GF-D8 (cell line): ENCODE data around the gene PPP1R14D.

Experiments
- DNase-seq: peaks from one replicate; lab custom pipeline; 2025; lab: John Stamatoyannopoulos, UW

The PPP1R14D gene

DNA sequence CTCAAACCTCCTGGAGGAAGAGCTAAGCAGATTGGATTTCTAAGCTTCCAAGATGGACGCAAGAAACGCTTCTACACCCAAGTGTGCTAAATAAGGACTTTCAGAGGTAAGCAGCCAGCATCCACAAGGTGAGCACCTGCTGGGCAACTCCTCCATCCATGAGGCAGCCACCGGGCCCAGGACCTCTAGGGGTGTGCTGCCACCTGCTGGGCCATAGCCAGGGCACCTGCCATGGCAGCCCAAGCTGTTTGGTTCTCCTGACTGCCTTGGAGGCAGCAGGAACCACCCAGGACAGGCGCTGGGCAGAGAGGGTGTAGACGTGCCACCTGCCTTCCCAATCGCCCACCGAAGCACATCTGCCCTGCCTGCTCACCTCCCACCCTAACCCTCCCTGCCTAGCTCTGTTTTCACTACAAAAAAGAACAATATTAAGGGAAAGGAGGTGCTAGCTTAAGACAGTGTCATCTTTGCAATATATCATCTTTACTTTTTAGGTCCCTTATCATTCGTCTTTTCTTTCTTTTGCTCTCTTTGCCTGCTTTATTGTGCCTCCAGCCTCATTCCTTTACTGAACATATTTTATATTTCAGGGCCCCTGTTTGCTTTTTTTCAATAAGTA lies 45.8 kb downstream of the PPP1R14D start:
- no peak for DNase-seq

DNA sequence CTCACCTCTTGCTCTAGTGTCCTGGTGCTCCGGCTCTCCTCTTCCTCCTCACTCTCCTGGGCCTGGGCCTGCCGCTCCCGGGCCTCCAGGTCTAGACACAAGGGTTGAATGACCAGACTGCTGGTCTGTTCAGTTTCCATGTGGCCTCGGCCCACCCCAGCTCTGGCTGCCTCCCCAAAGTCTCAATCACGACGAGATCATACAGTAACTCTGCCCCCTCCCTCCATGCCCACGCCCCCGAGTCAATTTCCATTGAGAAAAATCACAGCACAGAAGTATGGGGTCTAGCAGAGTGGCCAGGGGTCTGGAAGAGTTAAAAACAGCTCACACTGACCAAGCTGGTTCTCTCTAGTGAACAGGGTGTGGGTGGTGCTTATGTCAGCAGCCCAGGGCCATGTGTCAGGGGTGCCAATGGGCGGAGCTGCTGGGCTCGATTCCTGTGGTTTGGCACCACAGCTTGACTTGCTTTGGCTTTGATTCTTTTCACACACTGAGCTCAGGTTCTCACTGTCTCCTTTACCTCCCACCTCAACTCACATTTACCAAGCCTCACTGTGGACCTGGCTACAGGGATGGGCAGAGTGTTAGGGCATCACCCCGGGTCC lies 51.9 kb downstream of the PPP1R14D start:
- DNase-seq: no peak

DNA sequence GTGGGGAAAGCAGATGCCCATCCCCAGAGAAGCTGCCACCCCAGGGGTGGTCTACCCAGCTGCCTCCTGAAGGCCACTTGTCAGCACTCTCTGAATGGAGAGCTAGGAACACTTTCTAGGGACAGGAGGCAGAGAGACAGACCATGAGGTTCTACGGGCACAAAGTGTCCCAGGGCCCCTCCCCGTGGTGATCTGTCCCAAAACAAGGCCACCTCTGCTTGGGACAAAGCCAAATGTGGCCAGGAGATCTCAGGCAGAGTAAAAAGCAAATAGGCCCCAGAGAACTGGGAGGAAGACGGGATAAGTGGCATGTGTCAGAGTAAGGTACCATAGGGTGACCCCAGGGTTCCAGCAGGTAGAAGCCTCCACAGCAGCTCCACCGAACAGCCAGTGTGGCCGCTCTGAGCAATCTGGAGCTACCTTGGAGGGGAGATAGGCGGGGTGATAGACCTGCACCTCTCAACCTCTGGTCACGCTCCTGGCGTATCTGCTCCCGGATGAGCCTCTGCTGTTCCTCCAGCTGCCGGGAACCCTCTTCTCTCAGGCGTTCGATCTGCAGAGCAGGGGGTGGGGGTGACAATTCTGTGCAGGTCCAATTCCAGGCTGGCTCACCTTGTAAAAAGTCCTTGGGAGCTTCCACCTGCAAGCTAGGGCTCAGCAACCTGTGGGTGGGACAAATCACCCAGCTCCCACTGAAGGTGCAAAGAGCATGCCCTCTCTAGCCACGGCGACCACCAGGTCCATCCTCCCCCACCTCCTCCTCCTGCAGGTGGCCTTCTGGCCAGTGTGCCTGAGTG lies 52.6 kb downstream of the PPP1R14D start:
- no peak for DNase-seq

DNA sequence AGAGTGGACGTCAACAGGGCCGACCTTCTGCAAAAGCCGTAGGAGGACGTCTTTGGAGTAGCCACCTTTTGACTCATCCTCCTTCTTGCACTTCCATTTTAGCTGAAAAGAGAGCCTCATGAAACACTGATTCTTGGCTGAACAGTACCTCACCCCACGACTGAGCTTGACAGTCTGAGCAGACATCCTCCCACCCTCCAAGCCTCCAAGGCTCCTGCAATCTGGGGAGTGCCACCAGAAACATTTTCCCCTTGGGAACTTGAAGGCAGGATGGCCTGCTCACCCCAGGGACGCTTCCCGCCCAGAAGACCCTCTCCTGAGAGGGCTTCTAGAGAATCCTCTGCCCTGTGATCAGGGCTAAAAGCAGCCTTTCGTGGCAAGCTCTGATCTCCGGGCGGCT lies 53.5 kb downstream of the PPP1R14D start:
- no peak for DNase-seq

DNA sequence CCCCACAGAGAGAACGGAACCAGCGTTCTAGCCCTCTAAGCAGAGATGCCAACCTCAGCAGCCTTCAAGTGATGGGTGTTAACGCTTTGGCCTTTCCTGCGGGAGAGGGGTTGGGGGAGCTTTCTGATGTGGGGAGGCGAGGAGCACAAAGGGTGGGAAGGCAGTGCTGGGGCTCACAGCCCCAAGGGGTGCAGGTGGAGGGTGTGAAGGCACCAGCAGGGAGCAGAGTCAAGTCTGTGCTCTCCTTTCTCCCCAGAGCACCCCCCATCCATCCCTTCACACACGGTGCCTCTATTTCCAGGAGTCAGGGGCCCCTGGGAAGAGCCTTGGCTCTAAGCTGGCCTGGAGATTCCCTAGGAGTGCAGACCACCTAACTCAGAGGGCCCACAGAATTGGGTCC lies 54.6 kb downstream of the PPP1R14D start:
- no peak for DNase-seq

DNA sequence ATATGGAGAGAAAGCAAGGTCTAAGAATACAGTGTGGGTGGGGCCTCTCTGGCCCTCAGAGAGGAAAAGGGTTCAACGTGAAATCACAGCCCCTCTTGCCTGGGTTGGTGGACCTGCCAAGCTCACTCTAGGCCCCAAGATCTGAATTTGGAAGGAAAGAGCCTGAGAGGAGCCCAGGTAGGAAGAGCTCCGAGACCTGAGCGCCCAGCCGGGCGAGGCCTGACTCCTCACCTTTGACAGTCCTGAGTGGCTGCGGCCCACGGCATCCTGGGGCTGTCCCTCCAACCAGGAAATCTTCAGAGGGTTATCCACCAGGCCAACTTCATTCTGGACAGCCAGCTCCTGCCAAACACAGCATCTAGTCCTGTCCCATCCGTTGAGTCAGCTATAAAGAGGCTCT lies 55.0 kb downstream of the PPP1R14D start:
- DNase-seq: no peak

DNA sequence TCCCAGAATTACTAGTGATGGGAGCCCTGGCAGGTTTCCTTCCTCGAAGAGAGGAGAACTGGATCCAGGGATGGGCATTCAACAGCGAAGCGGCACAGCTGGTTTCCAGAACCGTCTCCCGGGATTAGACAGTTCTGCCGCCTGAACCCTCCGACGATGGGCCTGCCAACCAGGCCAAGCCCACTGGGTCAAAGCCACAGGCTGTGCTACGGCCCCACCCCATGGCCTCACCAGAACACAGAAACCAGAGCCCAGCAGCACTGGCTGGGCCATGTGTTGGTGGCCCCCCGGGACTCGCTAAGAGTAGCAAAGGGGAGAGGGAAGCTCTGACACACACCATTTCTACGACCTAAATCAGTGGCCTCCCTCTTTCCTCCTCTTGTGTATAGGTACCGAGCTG lies 56.5 kb downstream of the PPP1R14D start:
- no peak for DNase-seq

DNA sequence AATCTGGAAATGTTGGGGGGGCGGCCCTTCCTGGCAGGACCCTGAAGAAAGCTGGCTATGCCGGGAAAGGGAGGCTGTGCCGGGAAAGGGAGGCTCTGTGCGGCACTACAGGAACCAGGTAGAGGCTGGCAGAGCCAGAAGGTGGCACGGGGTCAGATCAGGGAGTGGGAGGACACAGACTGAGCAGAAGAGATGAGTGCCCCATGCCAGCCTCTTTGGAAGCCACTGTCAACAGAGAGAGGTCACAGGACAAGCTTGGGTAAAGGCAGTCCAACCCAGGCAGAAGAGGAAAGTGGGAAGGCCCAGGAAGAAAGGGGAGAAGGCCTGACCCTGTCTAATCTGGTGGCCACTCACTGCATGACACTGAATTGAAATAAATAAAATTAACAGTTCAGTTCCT lies 57.3 kb downstream of the PPP1R14D start:
- no peak for DNase-seq

DNA sequence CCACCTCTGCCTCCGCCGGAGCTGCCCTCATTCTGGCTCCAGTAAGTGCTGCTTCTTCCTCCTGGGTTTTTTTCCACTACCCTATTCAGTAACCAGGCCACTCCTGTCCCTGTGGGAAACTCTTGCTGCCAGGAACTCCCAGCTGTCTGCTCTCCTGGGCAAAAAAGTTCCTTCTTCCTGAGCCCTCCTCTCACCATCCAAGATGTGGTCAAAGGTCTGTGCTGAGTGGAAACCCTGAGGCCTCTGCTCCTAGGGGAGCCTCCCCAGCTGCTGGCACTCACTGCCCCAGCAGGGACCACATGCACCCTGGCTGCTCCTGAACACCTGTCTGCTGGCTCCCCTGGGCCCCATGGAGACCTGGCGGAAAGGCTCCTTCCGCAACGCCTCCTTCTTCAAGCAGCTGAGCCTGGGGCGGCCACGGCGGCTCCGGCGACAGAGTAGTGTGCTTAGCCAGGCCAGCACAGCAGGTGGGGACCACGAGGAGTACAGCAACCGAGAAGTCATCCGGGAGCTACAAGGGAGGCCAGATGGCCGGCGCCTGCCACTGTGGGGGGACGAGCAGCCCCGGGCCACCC lies 58.3 kb downstream of the PPP1R14D start:
- DNase-seq: no peak

DNA sequence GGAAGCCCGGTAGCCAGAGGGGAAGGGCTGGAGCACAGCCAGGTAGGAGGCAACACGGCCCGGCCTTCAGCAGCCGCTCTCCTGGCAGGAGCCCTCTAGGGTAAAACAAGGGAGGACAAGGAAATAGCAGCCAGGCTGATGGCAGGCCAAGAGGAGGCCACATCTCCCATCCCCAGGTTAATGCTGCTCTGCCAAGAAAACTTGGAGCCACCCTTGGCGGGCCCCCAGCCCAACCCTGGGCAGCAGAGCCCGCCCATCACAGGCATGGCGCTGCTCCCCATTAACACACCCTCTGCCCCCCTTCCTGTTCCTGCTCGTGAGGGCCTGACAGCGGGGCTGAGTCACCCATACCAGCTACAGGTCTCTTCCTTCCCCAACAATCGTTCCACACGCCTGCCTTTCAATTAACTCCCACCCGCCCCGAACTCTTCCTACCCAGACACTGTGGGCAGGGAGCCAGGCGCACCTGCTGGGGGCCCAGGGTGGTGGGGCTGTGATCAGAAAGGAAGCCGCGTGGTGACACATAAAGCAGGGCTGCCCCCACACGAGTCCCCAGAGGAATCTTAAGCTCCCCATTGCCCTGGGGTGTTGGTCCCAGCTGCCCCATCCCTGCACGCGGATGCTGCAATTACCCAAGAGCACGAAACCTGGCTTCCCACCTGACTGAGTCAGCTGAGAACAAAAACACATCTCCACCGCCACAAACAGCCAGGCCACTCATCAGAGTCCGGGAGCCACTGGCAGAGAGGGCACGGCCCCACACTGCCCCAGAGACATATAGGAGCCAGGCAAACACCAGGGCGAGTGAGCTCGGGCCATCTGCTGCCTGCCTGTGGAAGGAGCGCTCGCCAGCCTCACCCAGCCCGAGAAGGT lies 59.0 kb downstream of the PPP1R14D start, which contains the start of gene C15orf62:
Gene C15orf62, plus strand, starts transcription at position 707 of the 873 bp plus-strand sequence. CDS start 516 bp downstream, outside the sequence.
- DNase-seq: peak; percentile 62

DNA sequence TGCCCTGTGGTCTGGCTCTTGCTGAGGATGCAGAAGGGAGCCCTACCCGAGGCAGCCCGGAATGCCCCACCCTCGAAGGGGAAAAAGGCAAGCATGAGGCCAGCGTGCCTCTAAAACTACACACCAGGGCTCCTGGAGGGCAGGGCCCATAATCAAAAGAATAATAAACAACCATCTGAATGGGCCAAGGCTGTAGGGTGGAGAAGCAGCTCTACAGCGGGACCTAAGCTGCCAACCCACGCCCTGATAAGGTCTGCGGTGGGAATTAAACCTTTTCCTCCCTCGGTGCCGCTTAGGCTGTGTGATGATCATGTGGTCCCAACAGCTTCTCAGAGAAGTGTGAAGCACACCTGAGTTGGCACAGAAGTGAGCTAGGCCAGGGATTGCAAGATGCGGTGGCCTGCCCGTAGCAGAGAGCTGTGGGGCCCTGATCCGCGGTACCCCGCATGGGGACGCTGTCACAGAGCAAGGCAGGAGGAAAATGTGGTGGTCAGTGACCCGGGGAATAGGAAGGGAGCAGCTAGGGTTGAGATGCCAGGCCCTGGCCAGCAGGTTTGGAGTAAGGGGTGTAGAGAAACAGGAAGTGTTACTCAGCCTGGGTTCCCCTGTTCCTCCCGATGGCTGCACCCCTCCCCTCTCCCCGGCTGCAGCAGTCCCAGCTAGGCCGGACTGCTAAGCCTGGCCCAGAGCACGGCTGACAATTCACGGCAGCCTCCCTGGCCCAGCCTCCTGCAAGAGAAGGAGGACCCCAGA lies 59.8 kb downstream of the PPP1R14D start:
- DNase-seq: no peak

DNA sequence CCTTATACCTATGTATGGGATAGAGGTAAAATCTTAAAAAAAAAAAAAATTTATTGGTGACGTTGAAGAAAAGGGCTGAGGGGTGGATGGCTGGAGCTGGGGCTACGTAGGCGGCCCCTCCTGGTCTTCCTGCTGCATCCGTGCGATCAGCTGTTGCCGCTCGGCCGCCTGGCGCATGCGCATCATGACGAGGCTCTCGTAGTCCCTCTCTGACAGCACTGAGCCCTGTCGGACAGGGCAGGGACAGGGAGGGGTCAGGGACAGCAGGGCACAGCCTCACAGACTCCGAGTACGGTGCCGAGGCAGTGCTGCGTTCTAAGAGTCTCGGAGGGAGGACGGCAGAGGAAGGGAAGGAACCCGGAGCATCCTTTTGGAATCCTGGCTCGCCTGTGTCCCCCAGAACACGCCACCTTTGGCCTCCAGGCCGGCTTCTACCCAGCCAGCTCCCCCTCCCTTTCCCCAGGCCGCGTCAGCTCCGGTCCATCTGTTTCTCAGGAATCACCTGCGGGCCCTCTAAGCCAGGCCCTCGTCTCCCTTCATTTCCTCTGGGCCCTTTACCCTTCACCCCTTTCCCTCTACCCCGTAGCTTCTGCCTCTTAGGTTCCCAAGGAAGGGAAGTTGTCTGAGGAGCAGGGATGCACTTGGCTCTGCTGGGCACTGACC lies 60.5 kb downstream of the PPP1R14D start:
- no peak for DNase-seq

DNA sequence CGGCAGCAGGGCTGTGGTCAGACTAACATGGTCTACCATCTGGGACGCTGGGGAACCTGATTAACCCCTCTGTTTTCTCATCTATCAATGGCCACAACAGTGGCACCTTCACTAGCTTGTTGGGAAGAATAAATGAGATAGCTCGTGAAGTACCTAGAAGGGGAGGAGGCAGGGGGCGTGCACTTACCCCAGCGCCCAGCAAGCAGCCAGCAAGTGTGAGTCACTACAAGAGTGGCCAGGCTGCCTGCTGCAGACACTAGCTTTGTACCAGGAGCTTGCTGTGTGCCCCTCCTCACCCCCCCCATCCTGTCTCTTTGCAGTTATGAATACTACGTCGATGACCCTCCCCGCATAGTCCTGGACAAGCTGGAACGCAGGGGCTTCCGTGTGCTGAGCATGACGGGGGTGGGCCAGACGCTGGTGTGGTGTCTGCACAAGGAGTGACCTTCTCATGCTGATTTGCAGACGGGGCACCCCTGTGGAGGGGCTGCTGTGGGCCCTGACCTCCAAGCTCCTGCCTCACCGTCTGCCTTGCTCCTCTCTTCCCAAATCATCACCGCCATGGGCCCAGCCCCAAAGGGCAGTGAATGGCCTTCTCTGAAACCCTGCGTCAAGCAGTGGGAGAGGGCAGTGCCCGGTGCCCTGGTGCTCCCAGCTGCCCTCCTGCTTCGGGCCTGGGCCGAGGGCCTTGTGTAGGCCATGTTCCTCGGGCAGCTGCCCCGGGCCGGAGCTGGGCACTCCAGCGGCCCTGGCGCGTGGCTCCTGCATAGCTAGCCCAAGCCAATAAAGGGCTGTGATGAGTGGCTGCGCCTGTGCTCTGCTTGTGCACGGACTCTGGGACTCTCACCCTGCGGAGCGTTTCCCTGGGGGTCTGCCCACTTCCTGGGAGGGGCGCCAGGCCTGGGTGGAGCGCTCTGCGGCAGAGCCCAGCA lies 61.3 kb downstream of the PPP1R14D start:
- DNase-seq: no peak

DNA sequence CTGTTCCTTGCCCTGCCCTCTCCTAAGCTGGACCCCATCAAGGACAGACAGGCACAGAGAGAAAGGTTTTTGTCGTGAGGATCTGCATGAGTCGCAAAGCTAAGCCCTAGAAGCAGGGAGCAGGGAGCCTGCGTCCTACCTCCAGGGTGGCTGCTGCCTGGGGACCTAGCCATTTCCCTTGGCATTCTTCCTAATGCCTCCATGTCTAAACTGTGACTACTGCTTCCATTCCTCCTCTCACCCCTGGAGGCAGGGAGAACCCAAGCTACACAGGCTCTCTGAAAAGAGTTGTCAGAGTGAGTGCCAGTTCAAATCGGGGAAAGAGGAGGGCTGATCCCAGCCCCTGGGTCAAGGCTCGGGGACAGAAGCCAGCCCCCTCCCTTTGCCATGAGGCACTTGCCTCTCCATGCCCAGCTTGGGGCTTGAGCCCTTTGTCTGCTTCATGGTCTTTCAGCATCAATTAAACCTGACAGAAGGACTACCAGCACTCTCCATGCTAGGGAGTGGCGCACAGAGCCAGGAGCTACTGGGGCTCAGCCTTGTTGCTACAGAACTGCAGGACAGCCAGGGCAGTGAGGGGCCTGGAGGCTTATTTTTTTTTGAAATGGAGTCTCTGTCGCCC lies 62.2 kb downstream of the PPP1R14D start:
- DNase-seq: no peak
